ENCODE results near the gene CYB561A3.

Gene CYB561A3

DNA sequence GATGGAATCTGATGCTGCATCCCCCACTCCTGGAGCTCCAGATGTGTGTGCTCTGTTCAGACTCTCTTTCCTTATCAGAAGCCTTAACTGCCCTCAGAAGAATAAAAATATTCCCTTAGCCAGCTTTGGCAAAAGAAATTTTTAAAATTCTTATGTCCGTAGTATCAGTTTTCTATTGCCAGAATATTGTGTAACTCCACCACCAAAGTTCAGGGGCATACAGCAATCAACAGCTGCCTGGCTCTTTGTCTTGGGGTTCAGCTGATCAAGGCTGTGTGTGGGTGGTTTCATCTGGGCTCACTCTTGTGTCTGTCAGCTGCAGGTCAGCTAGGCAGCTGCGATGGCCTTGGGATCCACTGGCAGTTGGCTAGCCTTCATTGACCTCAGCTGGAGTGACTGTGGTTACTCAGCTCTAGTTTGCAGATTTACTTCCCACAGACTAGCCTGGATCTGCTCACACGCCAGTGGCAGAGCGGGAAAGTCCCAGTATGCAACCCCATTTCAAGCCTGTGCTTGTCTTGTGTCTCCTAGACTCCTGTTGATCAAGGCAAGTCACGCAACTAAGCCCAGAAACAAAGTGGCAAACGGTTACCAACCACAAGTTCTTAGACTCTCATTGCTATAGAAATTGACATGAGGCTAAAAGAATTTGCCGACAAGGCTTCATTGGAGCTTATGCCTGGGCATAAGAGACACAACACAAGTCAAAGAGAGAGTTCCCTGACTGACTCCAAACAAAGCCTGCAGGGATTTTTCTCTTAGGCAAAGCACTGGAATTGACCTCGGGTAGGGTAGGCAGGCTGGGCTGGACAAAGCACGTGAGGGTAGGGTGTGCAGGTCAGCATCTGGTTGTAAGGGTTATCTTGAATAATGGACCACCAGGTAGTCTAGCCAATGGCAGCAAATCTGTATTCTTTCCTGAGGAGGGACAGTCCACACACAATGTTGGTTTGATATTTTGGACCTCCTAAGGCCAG, 8.0 kb upstream of the CYB561A3 start:
- peak; percentile 99 for DNase-seq (ENCODE audit: low read depth)

DNA sequence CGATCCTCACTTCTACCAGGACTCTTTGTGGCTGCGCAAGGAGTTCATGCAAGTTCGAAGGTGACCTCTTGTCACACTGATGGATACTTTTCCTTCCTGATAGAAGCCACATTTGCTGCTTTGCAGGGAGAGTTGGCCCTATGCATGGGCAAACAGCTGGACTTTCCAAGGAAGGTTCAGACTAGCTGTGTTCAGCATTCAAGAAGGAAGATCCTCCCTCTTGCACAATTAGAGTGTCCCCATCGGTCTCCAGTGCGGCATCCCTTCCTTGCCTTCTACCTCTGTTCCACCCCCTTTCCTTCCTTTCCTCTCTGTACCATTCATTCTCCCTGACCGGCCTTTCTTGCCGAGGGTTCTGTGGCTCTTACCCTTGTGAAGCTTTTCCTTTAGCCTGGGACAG, 7.0 kb upstream of the CYB561A3 start:
- no peak for DNase-seq (ENCODE audit: low read depth)

DNA sequence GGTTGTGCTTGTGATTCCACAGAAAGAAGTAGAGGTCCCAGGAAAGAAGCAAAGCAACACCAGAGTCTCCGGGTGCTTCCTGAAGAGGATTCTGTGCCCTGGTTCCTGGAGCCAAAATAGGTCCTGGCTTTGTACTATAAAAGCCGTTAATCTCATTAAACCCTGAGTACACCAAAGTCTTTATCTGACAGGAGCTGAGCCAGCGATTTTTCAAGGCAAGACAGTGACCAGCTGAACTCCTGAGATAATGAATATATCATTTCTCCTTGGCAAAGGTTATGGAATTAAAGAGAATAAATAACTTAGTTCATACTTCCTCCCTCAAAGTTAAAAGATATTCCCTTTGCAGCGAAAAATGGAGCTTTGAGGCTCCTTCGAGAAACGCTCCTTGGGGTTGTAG, 5.7 kb upstream of the CYB561A3 start:
- no peak for DNase-seq (ENCODE audit: low read depth)

DNA sequence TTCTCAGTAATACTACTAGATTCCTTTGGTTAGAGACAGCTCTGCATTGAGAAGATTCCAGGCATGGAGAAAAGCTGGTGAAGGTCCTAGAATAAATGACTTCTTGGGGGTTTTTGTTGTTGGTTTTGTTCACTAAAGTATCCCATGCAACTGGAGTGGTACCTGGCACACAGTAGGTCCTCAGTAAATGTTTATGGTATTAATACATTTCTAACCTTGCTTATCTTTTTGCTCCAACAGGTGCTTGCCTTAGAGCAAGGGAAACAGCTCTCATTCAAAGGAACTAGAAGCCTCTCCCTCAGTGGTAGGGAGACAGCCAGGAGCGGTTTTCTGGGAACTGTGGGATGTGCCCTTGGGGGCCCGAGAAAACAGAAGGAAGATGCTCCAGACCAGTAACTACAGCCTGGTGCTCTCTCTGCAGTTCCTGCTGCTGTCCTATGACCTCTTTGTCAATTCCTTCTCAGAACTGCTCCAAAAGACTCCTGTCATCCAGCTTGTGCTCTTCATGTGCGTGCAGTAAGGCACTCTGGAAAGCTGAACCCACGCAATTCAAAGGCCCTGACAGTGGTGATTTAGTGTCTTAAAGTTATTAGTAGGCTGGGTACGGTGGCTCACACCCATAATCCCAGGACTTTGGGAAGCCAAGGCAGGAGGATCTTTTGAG, 2.5 kb upstream of the CYB561A3 start:
- DNase-seq (ENCODE audit: low read depth): no peak

DNA sequence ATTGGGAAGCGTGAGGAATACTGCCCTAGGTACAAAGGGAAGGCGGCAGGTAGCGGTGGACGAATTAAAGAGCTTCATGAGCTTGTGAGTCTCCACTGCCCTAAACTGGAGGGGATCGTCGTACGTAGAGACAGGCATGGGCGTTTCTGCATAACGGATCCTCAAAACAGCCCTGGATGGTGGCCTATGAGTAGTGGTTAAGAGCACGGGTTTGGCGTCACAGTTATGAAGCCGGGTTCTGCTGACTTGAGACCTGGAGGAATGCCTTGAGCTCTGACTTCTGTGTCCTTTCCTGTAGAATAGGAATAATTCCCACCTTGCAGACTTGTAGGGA, 827 bp upstream of the CYB561A3 start:
- peak; percentile 50 for DNase-seq (ENCODE audit: low read depth)

DNA sequence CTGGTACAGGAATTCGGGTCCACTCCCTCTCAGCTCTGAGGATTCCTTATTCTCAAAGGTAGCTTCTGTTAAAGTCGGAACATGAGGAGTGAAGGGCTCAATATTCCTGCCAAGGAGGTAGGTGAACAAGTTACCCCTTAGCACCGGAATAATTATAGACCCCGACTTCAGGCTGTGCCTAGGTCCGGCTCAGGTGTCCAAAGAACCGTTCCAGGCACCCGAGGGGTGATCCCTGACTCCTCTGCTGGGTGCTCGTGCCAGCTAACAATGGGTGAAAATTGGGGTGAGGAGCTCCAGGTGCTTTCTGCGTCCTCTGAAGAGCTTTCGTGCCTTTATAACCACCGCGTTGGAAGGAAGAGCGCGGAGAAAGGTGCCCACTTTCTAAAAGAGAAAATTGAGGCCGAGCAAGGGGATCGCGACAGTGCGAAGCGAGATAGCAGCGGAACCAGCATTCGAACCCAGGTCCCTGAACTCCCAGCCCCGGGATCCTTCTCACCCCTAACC, 393 bp downstream of the CYB561A3 start:
- DNase-seq (ENCODE audit: low read depth): no peak

DNA sequence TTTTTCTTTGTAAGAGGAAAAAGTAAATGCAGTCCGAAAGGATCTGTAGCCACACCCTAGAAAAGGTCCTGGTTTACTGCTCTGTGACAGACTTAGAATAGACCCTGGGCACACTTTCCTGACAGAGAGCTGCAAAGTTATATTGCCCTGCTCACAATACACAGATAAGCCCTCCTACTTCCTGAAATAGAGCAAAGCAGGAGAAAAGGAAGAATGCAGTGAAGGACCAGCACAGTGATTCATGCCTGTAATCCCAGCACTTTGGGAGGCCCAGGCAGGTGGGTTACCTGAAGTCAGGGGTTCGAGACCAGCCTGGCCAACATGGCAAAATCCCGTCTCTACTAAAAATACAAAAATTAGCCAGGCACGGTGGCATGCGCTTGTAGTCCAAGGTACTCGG, 2.2 kb downstream of the CYB561A3 start:
- no peak for DNase-seq (ENCODE audit: low read depth)

DNA sequence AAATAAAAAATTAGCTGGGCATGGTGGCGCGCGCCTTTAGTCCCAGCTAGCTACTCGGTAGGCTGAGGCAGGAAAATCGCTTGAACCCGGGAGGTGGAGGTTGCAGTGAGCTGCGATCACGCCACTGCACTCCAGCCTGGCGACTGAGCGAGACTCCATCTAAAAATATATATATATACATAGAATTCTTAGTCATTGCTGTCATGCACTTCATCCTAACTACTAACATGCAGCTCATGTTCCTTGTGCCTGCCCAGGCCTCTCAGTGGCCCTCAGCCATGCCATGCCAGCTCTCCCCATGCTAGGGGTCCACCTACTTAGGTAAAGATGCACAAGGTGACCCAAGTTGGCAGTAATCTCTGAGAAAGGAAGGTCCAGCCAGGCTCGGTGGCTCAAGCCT, 3.1 kb downstream of the CYB561A3 start:
- DNase-seq (ENCODE audit: low read depth): no peak

DNA sequence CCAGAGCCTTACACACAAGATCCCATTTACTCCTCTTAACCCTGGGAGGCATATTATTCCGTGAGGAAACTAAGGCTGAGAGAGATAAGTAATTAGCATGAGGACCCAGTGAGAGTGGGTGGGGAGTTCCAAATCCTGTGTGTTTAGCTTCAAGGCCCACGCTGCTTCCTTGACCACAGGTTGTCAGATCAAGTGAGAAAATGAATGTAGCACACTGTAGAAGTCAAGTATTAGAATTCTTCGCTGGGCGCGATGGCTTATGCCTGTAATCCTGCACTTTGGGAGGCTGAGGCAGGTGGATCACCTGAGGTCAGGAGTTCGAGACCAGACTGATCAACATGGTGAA, 3.8 kb downstream of the CYB561A3 start:
- DNase-seq (ENCODE audit: low read depth): no peak

DNA sequence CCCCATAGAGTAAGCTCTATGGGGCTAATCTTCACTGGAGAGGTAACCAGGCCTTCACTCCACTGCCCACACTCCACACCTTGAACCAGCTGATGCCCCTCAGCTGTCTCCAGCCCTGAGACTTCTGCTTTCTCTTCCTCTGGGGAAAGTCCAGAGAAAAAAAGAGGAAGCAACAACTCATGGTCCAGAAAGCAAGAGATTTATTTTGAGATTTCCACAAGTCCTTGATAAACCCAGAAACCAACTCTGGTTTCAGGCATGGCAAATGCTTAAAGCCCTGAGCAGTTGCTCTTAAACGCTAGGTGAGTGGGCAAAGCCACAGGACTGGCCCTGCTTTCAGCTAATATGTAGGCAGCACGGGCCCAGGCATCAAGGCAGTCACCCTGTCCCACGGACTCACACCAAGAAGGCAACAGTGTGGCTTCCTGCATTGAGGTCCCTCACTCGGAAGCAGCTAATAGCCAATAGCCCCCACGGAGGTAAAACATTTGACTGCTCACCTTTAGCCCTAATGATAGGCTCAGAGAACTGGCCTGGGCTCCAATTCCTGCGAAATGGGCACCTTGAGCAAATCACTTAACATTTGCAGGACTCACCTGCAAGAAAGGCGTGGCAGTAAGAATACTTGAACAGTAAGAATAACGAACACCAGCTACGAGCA, 4.3 kb downstream of the CYB561A3 start:
- DNase-seq (ENCODE audit: low read depth): no peak

DNA sequence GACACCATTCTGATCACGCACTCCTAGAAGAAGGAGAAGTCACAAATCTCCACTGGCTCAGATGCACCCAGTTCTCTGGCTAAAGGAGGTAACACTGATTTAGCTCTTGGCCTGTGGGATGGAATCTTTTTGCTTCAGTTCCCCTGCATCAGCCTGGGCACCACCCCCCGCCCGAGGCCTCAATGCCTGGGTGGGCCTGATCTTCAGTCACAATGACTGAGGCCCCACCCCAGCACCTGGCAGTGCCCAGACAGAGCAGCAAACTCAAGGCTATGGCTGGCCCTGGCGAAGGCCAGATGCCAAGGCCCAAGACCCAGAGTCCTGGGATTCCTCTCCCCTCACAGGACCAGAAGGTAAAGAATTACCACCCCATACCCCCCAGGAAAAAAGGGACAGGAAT, 5.0 kb downstream of the CYB561A3 start:
- DNase-seq (ENCODE audit: low read depth): no peak

DNA sequence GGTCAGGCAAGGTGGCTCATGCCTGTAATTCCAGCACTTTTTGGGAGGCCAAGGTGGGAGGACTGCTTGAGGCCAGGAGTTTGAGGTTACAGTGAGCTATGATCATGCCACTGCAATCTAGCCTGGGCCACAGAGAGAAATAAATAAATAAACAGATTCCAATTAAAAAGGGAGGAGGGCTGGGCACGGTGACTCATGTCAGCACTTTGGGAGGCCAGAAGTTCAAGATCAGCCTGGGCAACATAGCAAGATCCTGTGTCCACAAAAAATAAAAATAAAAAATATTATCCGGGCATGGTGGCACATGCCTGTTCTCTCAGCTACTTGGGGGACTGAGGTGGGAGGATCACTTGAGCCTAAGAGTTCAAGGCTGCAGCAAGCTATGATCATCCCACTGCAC, 7.5 kb downstream of the CYB561A3 start:
- no peak for DNase-seq (ENCODE audit: low read depth)

DNA sequence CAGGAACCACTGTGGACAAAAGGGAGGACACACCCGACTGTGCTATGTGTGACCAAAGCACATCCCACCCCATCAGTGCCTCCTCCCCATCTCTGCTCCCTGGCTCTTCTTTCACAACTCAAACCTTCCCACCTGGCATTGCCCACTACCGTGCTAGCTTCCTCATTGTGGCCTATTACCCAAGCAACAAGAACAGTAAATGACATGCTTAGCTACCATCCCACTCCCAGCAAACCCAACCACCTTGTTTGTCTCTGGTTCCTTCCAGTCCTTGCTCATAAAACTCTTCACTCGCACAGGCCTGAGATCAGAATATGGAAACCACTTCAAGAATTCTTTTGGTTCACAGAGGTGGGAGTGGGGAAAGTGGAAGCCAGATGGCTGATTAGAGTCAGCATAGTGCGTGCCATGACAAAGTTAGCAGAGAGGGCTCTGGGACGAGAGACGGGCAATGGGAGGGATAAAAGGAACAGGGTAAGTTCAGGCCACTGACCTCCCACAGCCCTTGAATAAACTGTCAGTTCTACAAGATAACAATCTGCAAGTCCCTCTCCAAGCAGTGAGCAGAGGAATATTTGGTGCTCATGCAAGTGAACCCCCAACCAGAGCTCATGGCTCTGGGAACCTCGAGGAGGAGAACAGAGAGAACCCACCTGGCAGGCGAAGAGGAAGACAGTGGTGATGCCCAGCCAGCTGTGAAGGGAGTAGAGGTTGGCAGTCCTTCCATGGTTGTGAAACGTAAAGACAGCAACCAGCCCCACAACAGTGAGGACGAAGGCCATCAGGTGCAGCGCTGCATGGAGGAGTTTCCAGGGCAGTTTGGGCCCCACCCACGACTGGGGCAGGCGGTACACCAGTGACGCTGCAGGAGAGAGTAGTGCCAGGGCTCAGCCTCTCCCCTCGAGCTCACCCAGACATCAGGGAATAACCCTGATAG, 8.3 kb downstream of the CYB561A3 start:
- no peak for DNase-seq (ENCODE audit: low read depth)

DNA sequence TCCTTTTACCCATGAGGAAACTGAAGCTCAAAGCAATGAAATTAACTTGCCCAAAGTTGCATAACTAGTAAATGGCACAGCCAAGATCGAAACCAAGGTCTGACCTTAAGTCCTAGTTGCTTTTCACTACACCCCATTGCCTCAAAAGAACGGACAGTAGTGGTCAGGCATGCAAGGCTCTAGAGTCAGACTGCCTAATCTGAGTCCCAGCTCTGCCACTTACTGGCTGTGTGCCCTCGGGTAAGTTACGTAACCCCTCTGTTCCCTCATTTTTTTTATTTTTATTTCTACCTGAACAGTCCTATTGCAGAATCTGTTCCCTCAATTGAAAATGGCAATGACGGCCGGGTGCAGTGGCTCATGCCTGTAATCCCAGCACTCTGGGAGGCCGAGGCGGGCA, 9.6 kb downstream of the CYB561A3 start:
- no peak for DNase-seq (ENCODE audit: low read depth)

DNA sequence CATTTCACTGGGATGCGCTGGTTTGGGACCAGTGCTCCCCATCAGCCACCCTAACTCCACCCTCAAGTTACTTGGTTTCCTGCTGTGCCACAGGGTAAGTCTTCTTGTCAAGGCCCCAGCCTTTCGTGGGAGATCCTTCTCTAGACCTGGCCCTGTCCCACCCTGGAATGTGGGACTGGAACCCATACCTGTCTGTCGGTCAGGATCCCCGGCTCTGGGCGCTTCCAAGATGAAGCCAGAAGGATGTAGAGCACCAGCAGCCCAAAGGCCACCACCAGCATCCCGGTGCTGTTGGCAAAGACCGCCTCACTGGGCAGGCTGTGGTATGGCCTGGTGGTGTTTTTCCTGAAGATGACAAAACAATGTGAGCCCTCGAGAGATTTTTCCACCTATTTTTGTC, 10.9 kb downstream of the CYB561A3 start:
- DNase-seq (ENCODE audit: low read depth): no peak

DNA sequence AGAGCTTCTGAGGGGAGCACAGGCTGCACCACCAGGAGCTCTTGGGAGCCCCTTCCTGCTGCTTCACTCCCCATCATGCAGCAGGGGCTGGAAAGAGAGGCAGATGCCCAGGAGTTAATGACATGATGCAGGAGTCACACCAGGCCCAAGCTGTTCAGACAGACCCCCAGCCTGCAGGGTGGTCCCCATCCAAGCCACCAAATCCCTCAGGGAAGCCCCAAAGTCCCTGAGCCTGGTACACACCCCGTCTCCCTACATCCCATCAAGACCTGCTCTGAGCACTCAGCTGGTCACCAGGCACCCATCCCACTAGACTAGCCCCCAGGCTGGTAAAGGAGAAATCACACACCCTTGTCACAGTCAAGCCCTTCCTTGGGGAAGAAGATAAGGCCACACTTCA, 11.3 kb downstream of the CYB561A3 start:
- no peak for DNase-seq (ENCODE audit: low read depth)

DNA sequence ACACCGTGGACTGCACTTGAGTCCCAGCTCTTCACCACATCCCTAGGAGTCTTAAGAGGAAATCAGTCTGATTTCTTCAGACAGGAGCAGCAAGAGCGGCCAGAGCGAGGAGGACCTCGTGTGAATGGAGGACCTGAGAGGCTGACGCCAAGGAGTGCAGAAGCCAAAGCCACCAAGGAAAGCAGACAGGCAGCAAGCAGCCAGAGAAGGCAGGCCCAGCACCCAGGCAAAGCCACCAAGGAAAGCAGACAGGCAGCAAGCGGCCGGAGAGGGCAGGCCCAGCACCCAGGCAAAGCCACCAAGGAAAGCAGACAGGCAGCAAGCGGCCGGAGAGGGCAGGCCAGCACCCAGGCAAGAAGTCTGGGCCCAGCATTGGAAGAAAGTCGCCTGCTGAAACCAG, 11.8 kb downstream of the CYB561A3 start:
- DNase-seq (ENCODE audit: low read depth): no peak

DNA sequence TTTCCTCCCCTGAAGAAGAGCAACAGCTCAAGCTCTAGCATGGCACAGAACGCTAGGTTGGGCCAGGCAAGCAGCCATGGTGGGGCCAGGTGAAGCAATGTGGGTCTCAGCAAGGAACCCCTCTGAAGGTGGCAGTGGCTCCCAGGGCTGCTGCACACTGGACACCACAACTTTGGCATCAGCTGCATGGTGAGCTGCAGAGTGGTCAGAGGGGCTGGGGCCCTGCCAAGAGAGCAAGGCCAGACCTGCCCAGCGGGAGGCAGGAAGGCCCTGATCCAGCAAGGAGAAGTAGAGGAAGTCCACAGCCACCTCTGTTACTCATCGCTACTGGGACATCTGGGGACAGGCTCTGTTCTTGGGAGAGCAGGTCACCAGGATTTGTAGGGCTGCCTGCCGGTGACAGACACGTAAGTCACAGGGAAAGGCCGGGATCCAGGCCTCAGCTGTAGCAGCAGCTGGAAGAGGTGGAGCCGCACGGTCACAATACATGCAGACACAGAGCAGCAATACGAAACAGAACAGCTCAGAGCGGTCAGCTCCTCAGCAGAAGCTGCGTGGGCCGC, 12.4 kb downstream of the CYB561A3 start:
- DNase-seq (ENCODE audit: low read depth): no peak

DNA sequence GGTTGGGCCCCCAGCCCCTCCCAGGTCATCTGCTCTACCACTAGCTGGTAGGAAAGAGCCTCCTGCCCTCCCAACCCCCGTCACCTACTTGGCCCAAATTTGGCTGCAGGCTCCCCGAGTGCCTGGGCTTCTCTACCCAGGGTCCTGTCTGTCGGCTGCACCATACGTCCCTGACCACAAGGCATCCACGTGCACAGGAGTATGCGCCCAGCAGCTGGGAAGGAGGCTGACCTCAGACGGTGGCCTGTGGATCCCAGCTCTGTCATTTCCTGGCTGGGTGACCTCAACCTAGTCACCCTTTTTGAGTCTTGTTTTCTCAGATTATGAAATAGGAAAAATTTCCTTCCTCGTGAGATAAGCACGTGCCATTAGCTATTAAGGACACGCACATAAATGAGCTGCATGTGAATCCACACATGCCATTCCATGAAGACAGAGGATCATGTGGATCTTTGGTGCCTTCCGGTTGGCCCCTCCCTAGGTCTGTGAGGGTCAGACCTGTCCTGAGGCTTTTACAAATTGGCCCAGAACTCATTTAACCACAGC, 13.7 kb downstream of the CYB561A3 start:
- DNase-seq (ENCODE audit: low read depth): peak; percentile 58

DNA sequence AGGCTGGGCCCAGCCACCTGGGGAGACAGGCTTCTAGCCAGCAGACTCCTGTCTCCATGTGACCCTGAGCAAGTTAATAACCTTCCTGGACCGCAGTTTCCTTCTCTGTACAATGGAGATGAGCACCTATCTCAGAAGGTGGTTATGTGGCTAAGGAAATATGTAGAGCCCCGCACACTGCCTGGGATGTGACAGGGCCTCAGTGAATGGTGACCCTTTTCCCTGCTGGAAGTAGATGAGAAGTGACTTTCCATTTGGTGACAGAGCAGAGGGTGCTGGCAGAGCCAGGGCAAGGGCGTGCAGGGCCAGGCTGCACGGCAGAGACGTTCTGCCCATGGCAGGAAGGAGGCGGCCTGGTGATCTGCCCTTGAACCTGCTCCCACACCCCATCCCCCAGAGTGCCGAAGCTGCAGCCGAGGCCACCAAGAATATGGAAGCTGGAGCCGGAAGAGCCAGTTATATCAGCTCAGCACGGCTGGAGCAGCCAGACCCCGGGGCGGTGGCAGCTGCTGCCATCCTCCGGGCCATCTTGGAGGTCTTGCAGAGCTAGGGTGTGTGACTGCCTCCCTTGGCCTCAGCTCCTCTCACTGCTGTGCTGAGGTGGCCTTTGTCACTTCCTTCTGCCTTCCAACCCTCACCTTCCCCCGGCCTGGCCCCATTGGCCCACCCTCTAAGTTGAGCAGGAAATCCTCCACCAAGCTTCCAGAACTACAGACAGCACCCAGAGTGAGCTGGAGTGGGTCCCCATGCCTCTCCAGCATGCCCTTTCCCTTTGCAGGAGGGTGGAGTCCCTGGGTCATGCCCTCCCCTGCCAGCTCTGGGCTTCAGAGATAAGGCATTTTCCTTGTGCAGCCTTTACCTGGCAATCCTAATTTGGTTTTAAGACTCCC, 15.5 kb downstream of the CYB561A3 start:
- no peak for DNase-seq (ENCODE audit: low read depth)

Data from amniotic epithelial cell (primary cell).